Calu3 (cell line): Measurements from ENCODE around the gene DHFR. TPM values are rescaled to one million over a fixed set of nuclear protein-coding genes. Genes with fewer than 3 reads are reported as not detected.
"Not testable (repeated sequence)": the region's sequence is repeated elsewhere in the genome, so short reads cannot be mapped to it uniquely, and the experiment has no call there.

Source experiments
- BruUV-seq: library from RNA; stranded (reverse); fragments of 400-500 nt; replicated peaks from 2 replicates; lab custom pipeline; 2021; lab: Mats Ljungman, UMichigan
- CTCF ChIA-PET: fragments of 300-600 bp; sonication (Branson Sonifier 250); formaldehyde crosslinking; loops from one replicate; lab custom pipeline; 2022; ENCODE audit warnings: antibody characterized with exemption; lab: Charles Lee
- DNase-seq: peaks from one replicate; pipeline ENCODE4 v3.0.0; 2022
- H3K27ac Mint-ChIP-seq: one replicate; pipeline ENCODE4 v1.8.0; 2022; ENCODE audit warnings: mixed read lengths; ENCODE audit not compliant: unreplicated experiment
- H3K27me3 Mint-ChIP-seq: one replicate; pipeline ENCODE4 v1.8.0; 2022; ENCODE audit warnings: mixed read lengths; ENCODE audit not compliant: unreplicated experiment
- H3K36me3 Mint-ChIP-seq: one replicate; pipeline ENCODE4 v1.8.0; 2022; ENCODE audit warnings: mild to moderate bottlenecking, moderate library complexity, mixed read lengths; ENCODE audit not compliant: insufficient read depth, unreplicated experiment
- H3K4me1 Mint-ChIP-seq: one replicate; pipeline ENCODE4 v1.8.0; 2022; ENCODE audit warnings: mild to moderate bottlenecking, low read depth, mixed read lengths; ENCODE audit not compliant: unreplicated experiment
- H3K4me3 Mint-ChIP-seq: one replicate; pipeline ENCODE4 v1.8.0; 2022; ENCODE audit warnings: mild to moderate bottlenecking, low read depth, moderate library complexity, mixed read lengths; ENCODE audit not compliant: unreplicated experiment
- H3K9me3 Mint-ChIP-seq: one replicate; pipeline ENCODE4 v1.8.0; 2022; ENCODE audit warnings: low read depth, mixed read lengths; ENCODE audit not compliant: unreplicated experiment
- CTCF ChIP-seq: fragments of 200-600 bp; IDR thresholded peaks from one replicate; pipeline ENCODE4 v1.8.0; 2022; ENCODE audit warnings: antibody characterized with exemption; ENCODE audit not compliant: unreplicated experiment
- intact Hi-C: fragments of 100-400 bp; cut with micrococcal nuclease; formaldehyde crosslinking; loops from one replicate; pipeline ENCODE4 v1.10.0; 2022; ENCODE audit not compliant: unreplicated experiment
- total RNA-seq: library from RNA; stranded (reverse); gene quantifications from 2 replicates; pipeline ENCODE4 v1.2.3, GENCODE V29; 2022

The DHFR gene
- total RNA-seq, 1 experiment from 2014 or later, result 58.0 TPM

DNA sequence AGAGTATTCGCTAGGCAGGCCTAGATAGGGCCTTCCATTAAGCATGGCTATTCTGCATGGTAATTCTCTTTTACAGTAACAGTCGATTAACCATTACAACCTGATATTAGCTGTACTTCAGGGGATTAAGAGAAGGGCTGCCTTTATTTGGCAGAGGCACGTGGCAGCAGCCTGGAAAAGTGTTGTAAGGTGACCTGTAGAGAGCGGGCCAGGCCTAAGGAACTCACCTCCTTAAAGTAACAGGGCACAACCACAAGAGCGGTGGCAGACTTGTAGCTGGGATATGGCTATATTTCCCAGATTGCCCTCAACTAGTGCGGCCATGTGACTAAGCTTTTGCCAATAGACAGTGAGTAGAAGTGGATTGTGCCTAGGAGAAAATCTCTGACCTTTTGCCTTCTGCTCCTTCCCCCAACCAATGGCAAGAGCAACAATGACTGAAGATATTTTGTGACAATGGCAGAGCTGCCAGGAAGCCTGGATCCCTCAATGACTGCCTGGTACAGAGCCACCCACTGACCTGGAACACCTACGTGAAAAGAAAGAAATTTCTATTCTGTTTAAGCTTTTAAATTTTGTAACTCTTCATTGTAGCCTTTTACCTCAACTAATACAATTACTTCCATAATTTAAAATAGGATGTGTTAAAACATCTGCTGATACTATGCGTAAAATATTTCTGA, 65.8 kb downstream of the DHFR start:
- BruUV-seq, result no TSS peak
- no peak for TF ChIP-seq CTCF
- CTCF ChIA-PET, result no interaction called here
- Mint-ChIP-seq H3K4me1 (no peaks in the 10 kb centered on the region), H3K9me3 (no peaks in the 10 kb centered on the region), H3K27me3 (no peaks in the 10 kb centered on the region), H3K27ac (no peak overlapping the region), H3K36me3 (no peaks in the 10 kb centered on the region), H3K4me3 (no peak overlapping the region)
- DNase-seq, result no peak
- intact Hi-C loops, result no loop called here

- no peaks in the 10 kb centered on the region for H3K36me3 Mint-ChIP-seq
- intact Hi-C loops, result no loop called here
- H3K4me3 Mint-ChIP-seq, result no peak overlapping the region
- DNase-seq, result no peak
- CTCF ChIA-PET, result no interaction called here
- H3K27ac Mint-ChIP-seq, result no peak overlapping the region
- no peaks in the 10 kb centered on the region for H3K4me1 Mint-ChIP-seq
- no peaks in the 10 kb centered on the region for H3K9me3 Mint-ChIP-seq
- no peak for TF ChIP-seq CTCF
- no TSS peak for BruUV-seq
- peaks cover under 1% of the 10 kb centered on the region for H3K27me3 Mint-ChIP-seq
Measured at GRCh38 chr5:80584770-80585169, 70.0 kb downstream of the DHFR start.

GRCh38 chr5:80580291-80580690, 74.5 kb downstream of the DHFR start:
- H3K4me3 Mint-ChIP-seq, H3K27ac Mint-ChIP-seq, intact Hi-C loops, BruUV-seq, DNase-seq, H3K36me3 Mint-ChIP-seq, CTCF ChIA-PET, H3K4me1 Mint-ChIP-seq, H3K9me3 Mint-ChIP-seq: not testable (repeated sequence)
- H3K27me3 Mint-ChIP-seq, result peaks cover 24% of the 10 kb centered on the region

DNA sequence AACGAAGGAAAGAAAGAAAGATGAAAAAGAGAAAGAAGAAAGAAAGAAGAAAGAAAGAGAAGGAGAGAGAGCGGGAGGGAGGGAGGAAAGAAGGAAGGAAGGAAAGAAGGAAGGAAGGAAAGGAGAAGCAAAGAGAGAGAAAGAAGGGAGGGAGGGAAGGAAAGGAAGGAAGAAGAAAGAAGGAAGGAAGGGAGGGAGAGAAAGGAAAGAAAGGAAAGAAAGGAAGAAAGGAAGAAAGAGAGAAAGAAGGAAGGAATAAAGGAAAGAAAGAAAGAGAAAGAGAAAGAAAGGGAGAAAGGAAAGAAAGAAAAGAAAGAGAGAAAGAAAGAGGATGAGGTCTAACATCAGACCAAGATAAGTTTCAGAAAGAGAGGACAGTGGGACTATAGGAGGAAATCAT, 75.7 kb downstream of the DHFR start:
- no TSS peak for BruUV-seq
- intact Hi-C loops, result no loop called here
- CTCF ChIA-PET, result no interaction called here

More for the DNA sequence above, 75.7 kb downstream of the DHFR start:
- no peak for TF ChIP-seq CTCF
- Mint-ChIP-seq H3K4me3 (no peak overlapping the region), H3K4me1 (no peaks in the 10 kb centered on the region), H3K9me3 (no peaks in the 10 kb centered on the region), H3K27me3 (peaks cover 34% of the 10 kb centered on the region), H3K27ac (no peak overlapping the region), H3K36me3 (no peaks in the 10 kb centered on the region)
- no peak for DNase-seq
